Right atrium auricular region (tissue), 2 donors: ENCODE results near the gene MYB. TPM values are rescaled to one million over a fixed set of nuclear protein-coding genes. Genes with fewer than 3 reads are reported as not detected.

ENCODE experiments used
- DNase-seq: peaks from one replicate; pipeline ENCODE4 v3.0.0-alpha.2; 2019; ENCODE audit warnings: low spot score
- H3K27ac ChIP-seq, 2 donors: fragments of 200-600 bp; sonication (generic); 1 replicate in 1 of 2; 2 replicates in 1 of 2; pipeline ENCODE4 v1.5.1; 2016 to 2019
- H3K27me3 ChIP-seq, 2 donors: fragments of 200-600 bp; sonication (generic); one replicate each; pipeline versions ENCODE4 v1.5.1 to v1.6.0; 2017 to 2019
- H3K36me3 ChIP-seq: fragments of 200-600 bp; sonication (generic); one replicate; pipeline ENCODE4 v1.5.1; 2016
- H3K4me1 ChIP-seq, 2 donors: fragments of 200-600 bp; sonication (generic); one replicate each; pipeline versions ENCODE4 v1.5.1 to v1.6.0; 2017 to 2019
- H3K4me3 ChIP-seq, 2 donors: fragments of 200-600 bp; sonication (generic); 1 replicate in 1 of 2; 2 replicates in 1 of 2; pipeline ENCODE4 v1.5.1; 2017 to 2019; ENCODE audit warnings: mild to moderate bottlenecking in 1 of 2, moderate library complexity in 1 of 2
- H3K9me3 ChIP-seq, 2 donors: fragments of 200-600 bp; sonication (generic); one replicate each; pipeline ENCODE4 v1.5.1; 2019
- total RNA-seq, 2 donors: library from RNA; depleted of rRNA; stranded (reverse); fragments of >200 nt; gene quantifications; one replicate each; pipeline ENCODE4 v1.1.0, GENCODE V29; 2016
- TF ChIP-seq, protein P1 (sequence below), 2 donors: fragments of 200-600 bp; sonication (generic); IDR thresholded peaks; one replicate each; pipeline ENCODE4 v1.5.1; 2019; ENCODE audit warnings: antibody characterized with exemption in 2 of 2

MYB gene
- total RNA-seq, 2 donors from 2014 or later, result 0.16 TPM; not detected in 1

DNA sequence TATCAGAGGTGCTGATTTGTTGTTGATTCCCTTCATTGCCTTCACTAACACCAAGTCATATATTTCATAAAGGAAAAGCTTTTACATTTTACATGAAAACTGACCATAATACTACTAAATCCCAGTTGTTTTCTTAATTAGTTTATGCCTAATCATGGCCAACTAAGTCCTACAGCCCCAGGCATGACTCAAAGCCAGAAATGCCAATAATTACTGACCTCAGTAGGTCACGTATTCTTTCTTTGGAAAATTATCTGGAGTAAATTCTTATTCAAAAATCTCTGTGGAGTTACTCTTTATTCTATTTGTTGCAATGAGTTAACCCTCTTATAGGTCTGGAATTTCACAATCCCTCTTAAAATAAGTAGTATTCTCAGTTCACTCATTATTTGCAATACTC is 13.5 kb upstream of the MYB start:
- Histone ChIP-seq H3K4me1 (no peaks in the 10 kb centered on the region), H3K4me3 (no peak overlapping the region), H3K9me3 (no peaks in the 10 kb centered on the region), H3K36me3 (no peaks in the 10 kb centered on the region), H3K27ac (no peak overlapping the region), H3K27me3 (no peaks in the 10 kb centered on the region)
- TF ChIP-seq, protein P1, sequence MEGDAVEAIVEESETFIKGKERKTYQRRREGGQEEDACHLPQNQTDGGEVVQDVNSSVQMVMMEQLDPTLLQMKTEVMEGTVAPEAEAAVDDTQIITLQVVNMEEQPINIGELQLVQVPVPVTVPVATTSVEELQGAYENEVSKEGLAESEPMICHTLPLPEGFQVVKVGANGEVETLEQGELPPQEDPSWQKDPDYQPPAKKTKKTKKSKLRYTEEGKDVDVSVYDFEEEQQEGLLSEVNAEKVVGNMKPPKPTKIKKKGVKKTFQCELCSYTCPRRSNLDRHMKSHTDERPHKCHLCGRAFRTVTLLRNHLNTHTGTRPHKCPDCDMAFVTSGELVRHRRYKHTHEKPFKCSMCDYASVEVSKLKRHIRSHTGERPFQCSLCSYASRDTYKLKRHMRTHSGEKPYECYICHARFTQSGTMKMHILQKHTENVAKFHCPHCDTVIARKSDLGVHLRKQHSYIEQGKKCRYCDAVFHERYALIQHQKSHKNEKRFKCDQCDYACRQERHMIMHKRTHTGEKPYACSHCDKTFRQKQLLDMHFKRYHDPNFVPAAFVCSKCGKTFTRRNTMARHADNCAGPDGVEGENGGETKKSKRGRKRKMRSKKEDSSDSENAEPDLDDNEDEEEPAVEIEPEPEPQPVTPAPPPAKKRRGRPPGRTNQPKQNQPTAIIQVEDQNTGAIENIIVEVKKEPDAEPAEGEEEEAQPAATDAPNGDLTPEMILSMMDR (IDR thresholded peaks at IDR 0.05), result no peak
- DNase-seq, result no peak

DNA sequence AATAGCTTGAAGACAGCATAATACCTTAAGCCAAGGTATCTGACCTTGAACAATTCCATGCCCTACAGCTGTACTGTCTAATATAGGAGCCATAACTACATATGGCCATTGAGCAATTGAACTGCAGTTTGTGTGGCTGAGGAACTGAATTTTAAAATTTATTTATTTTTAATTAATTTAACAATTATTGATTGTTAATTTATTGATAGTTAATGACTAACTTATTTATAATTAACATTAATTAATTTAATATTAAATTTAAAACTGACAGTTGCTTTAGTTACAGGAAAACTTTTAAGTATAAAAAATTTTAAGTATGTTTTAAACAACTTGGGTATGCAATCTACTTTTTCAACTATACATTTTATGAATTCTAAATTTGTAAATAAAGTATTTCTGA is 12.3 kb upstream of the MYB start:
- Histone ChIP-seq H3K4me3 (no peak overlapping the region), H3K36me3 (no peaks in the 10 kb centered on the region), H3K9me3 (no peaks in the 10 kb centered on the region), H3K27me3 (no peaks in the 10 kb centered on the region), H3K27ac (no peak overlapping the region), H3K4me1 (no peaks in the 10 kb centered on the region)
- TF ChIP-seq, protein P1 (IDR thresholded peaks at IDR 0.05), result no peak
- DNase-seq, result no peak

DNA sequence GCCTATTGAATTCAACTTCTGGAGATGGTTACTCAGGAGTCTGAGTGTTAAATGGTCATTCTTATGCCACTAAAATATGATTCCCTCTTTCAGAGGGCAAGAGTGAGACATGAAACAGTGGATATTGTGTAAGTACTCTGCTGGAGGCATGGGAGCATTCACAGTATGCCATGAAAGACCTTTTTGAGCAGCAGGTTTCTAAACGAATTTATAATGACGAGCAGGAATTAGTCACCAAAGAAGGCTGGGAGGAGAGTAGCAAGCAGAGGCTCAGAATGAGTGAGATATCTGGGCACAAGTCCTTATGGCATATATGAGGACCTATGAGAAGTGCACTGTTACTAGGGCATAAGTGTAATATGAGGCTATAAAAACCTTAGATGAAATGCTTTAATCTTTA is 10.9 kb upstream of the MYB start:
- Histone ChIP-seq H3K4me1 (no peaks in the 10 kb centered on the region), H3K27me3 (no peaks in the 10 kb centered on the region), H3K36me3 (no peaks in the 10 kb centered on the region), H3K27ac (no peak overlapping the region), H3K4me3 (no peak overlapping the region), H3K9me3 (no peaks in the 10 kb centered on the region)
- DNase-seq, result no peak
- TF ChIP-seq, protein P1 (IDR thresholded peaks at IDR 0.05), result no peak

DNA sequence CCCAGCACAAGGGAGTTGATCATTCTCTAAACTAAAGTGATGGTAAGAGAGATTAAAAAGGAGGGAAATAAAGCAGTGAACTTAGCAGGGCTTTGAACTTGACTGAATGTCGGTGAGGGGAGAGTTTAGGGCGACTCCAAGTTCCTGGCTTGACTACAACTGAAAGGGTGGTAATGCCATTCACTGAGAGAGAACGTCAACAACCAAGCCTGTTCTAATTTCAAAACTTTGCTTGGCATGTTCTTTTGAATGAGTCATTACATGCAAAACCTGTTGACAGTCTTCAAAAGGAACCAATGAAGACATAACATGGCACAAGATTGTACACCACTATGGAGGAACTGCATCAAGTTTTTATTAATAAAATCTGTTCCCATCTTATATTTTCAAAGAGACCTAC is 10.3 kb upstream of the MYB start:
- no peaks in the 10 kb centered on the region for H3K4me1 ChIP-seq
- H3K27ac ChIP-seq, result no peak overlapping the region
- H3K27me3 ChIP-seq, result no peaks in the 10 kb centered on the region
- no peaks in the 10 kb centered on the region for H3K9me3 ChIP-seq
- DNase-seq, result no peak
- H3K4me3 ChIP-seq, result no peak overlapping the region
- no peaks in the 10 kb centered on the region for H3K36me3 ChIP-seq
- TF ChIP-seq, protein P1 (IDR thresholded peaks at IDR 0.05), result no peak

DNA sequence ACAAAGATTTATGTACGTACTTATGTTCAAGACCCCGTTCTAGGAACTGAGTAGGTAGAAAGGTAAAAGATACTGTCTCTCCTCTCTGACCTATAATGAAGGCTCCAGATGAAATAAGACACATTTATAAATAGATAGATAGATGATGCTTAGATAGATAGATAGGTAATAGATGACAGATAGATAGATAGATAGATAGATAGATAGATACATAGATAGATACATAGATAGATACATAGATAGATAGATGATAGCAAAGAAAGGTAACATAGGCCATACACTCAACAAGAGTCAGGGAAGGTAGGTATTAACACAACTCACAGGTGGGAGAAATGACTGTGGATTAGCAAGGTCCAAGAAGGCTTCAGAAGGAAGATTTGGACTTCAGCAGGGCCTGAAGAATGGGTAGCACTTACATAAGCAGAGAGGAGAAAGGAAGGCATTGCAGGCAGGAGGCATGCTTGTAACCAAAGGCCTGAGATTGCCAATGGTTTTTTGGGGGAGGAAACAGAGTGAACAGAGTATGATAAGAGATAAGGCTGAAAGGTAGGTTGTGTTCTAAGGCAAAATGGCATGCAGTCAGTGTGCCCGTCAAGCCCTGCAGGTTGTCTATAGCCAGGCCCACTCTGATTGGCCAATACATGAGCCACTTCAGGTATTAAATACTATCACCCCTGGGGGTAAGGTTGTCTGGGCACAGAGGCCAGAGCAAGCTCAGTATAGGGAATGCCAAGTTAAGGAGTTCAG is 7.7 kb upstream of the MYB start:
- TF ChIP-seq, protein P1 (IDR thresholded peaks at IDR 0.05), result no peak
- Histone ChIP-seq H3K4me1 (no peaks in the 10 kb centered on the region), H3K27me3 (no peaks in the 10 kb centered on the region), H3K36me3 (no peaks in the 10 kb centered on the region), H3K9me3 (no peaks in the 10 kb centered on the region), H3K27ac (no peak overlapping the region), H3K4me3 (no peak overlapping the region)
- DNase-seq, result no peak

DNA sequence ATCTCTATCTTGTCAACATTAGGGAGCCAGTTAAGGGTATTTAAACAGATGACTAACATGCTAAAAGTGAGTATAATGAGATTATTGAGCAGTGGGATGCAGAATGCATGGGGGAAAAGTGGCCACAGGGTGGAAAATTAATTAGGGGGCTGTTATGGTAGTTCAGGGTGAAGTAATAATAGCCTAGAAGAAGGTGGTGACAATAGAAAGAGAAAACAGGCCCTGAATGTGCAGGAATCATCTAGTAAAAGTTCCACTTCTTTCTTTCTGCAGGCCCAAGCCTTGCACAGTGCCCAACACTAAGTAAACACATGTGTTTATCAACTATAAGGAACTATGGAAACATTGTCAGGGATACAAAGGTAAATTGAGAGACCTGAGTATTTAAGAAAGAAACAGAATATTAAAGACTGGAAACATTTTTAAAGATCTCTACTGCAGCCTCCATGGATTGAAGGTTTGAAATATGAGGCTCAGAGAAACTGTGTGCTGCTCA is 7.1 kb upstream of the MYB start:
- no peak overlapping the region for H3K27ac ChIP-seq
- TF ChIP-seq, protein P1 (IDR thresholded peaks at IDR 0.05), result no peak
- no peak overlapping the region for H3K4me3 ChIP-seq
- no peaks in the 10 kb centered on the region for H3K4me1 ChIP-seq
- DNase-seq, result no peak
- no peaks in the 10 kb centered on the region for H3K27me3 ChIP-seq
- no peaks in the 10 kb centered on the region for H3K36me3 ChIP-seq
- no peaks in the 10 kb centered on the region for H3K9me3 ChIP-seq
